BLaER1 treated with 17β-estradiol and CSF1 and Interleukin-3, amounts not matched to agents 10 nM and 100 nM (cell line): ENCODE data around the gene LRRC71.
A peak's percentile ranks its signal among the peaks of the same experiment; 100 is the strongest.

ENCODE experiments used
- H3K27ac ChIP-seq, 11 experiments: shearing (Covaris generic); formaldehyde crosslinking; 2 replicates each; pipeline ENCODE4 v1.8.1; 2022
- H3K27me3 ChIP-seq, 11 experiments: shearing (Covaris generic); formaldehyde crosslinking; 2 replicates each; pipeline ENCODE4 v1.8.1; 2022
- H3K36me3 ChIP-seq, 11 experiments: shearing (Covaris generic); formaldehyde crosslinking; 2 replicates each; pipeline ENCODE4 v1.8.1; 2022
- H3K4me1 ChIP-seq, 10 experiments: shearing (Covaris generic); formaldehyde crosslinking; 2 replicates each; pipeline ENCODE4 v1.8.1; 2022
- H3K4me2 ChIP-seq, 11 experiments: shearing (Covaris generic); formaldehyde crosslinking; 2 replicates each; pipeline ENCODE4 v1.8.1; 2022
- H3K4me3 ChIP-seq, 10 experiments: shearing (Covaris generic); formaldehyde crosslinking; 2 replicates each; pipeline ENCODE4 v1.8.1; 2022
- H3K9ac ChIP-seq, 11 experiments: shearing (Covaris generic); formaldehyde crosslinking; 2 replicates each; pipeline ENCODE4 v1.8.1; 2022
- H3K9me3 ChIP-seq, 11 experiments: shearing (Covaris generic); formaldehyde crosslinking; replicated peaks in 1 of 11; 2 replicates each; pipeline ENCODE4 v1.8.1; 2022
- H4K20me1 ChIP-seq, 11 experiments: shearing (Covaris generic); formaldehyde crosslinking; 2 replicates each; pipeline ENCODE4 v1.8.1; 2022
- Cebpa-rat ChIP-seq, 11 experiments: shearing (Covaris generic); IDR thresholded peaks; 2 replicates each; pipeline ENCODE4 v1.8.1; 2022

Gene LRRC71

GRCh38 chr1:156920233-156921052 is at the start of gene LRRC71:
LRRC71 (plus strand) TSS chr1:156920632; CDS start chr1:156920804, 172 bp downstream.
- H3K9me3 ChIP-seq = peaks cover 12 to 31% (median 19%) of the 10 kb centered on the region in 11 experiments; a peak in 20 of 22 replicates

DNA sequence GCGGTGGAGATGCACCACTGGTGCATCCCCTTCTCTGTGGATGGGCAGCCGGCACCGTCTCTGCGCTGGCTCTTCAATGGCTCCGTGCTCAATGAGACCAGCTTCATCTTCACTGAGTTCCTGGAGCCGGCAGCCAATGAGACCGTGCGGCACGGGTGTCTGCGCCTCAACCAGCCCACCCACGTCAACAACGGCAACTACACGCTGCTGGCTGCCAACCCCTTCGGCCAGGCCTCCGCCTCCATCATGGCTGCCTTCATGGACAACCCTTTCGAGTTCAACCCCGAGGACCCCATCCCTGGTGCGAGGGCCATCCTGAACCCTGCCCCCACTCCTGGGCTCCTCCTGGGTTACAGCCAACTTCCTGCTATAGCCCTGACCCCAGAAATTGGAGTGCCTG is 46.8 kb upstream of the LRRC71 start:
- Histone ChIP-seq H3K4me3 (no peak overlapping the region), H4K20me1 (peaks cover 0 to 5% (median 0%) of the 10 kb centered on the region in 11 experiments; a peak in 1 of 22 replicates), H3K27me3 (peaks cover 0 to 13% (median 0%) of the 10 kb centered on the region in 11 experiments; a peak in 2 of 22 replicates), H3K9ac (no peak overlapping the region), H3K27ac (no peak overlapping the region), H3K4me1 (peaks cover 19 to 76% (median 67%) of the 10 kb centered on the region in 10 experiments), H3K36me3 (no peaks in the 10 kb centered on the region), H3K4me2 (peak overlapping the region in 5 of 11 experiments; percentile 11 to 87 (median 82); a peak in 7 of 22 replicates), H3K9me3 (no peaks in the 10 kb centered on the region)
- no peak for TF ChIP-seq Cebpa-rat (IDR thresholded peaks at IDR 0.05)

More at GRCh38 chr1:156920233-156921052, at the start of gene LRRC71:
- H3K4me3 ChIP-seq = no peak within 1 kb of the TSS
- TF ChIP-seq Cebpa-rat (IDR thresholded peaks at IDR 0.05) = no peak
- peak within 1 kb of the TSS in 5 of 11 experiments; percentile 3 to 40 (median 25); a peak in 4 of 22 replicates for H3K4me2 ChIP-seq
- peaks cover 0 to 6% (median 0%) of the 10 kb centered on the region in 10 experiments; a peak in 1 of 20 replicates for H3K4me1 ChIP-seq
- H3K9ac ChIP-seq = no peak within 1 kb of the TSS
- no peaks in the 10 kb centered on the region; a peak in 1 of 22 replicates for H3K36me3 ChIP-seq
- H3K27me3 ChIP-seq = peaks cover 63 to 75% (median 67%) of the 10 kb centered on the region in 11 experiments
- no peak within 1 kb of the TSS for H3K27ac ChIP-seq
- H4K20me1 ChIP-seq = peaks cover 0 to 18% (median 0%) of the 10 kb centered on the region in 11 experiments; a peak in 7 of 22 replicates

- H3K4me2 ChIP-seq = peak overlapping the region in 8 of 11 experiments; percentile 45 to 87 (median 77); a peak in 14 of 22 replicates
- H3K36me3 ChIP-seq = no peaks in the 10 kb centered on the region
- no peak for TF ChIP-seq Cebpa-rat (IDR thresholded peaks at IDR 0.05)
- 0 out of 22 replicates have a peak overlapping the region, but pooled peaks of 1 of the 11 experiments have one; percentile 44 for H3K27ac ChIP-seq
- H4K20me1 ChIP-seq = peaks cover 0 to 6% (median 0%) of the 10 kb centered on the region in 11 experiments; a peak in 1 of 22 replicates
- H3K9ac ChIP-seq = peak overlapping the region in 3 of 11 experiments; percentile 32 to 59 (median 54); a peak in 5 of 22 replicates
- no peaks in the 10 kb centered on the region for H3K9me3 ChIP-seq
- H3K27me3 ChIP-seq = peaks cover 0 to 13% (median 0%) of the 10 kb centered on the region in 11 experiments; a peak in 2 of 22 replicates
- H3K4me1 ChIP-seq = peaks cover 18 to 72% (median 62%) of the 10 kb centered on the region in 10 experiments
- no peak overlapping the region for H3K4me3 ChIP-seq
Measured at GRCh38 chr1:156874142-156874541, 46.3 kb upstream of the LRRC71 start.

- H3K4me3 ChIP-seq = no peak overlapping the region
Measured at GRCh38 chr1:156874572-156875340, 45.7 kb upstream of the LRRC71 start.

GRCh38 chr1:156875341-156875615 is 45.2 kb upstream of the LRRC71 start:
- H3K9me3 ChIP-seq = no peaks in the 10 kb centered on the region
- peak overlapping the region in 1 of 11 experiments; percentile 44; a peak in 2 of 22 replicates for H3K27ac ChIP-seq
- H3K27me3 ChIP-seq = peaks cover 0 to 13% (median 0%) of the 10 kb centered on the region in 11 experiments; a peak in 2 of 22 replicates
- H3K36me3 ChIP-seq = no peaks in the 10 kb centered on the region
- TF ChIP-seq Cebpa-rat (IDR thresholded peaks at IDR 0.05) = no peak
- H3K9ac ChIP-seq = peak overlapping the region in 8 of 11 experiments; percentile 3 to 59 (median 24); a peak in 8 of 22 replicates
- H3K4me3 ChIP-seq = no peak overlapping the region
- H3K4me2 ChIP-seq = peak overlapping the region in 10 of 11 experiments; percentile 7 to 87 (median 76); a peak in 17 of 22 replicates
- H4K20me1 ChIP-seq = peaks cover 0 to 6% (median 0%) of the 10 kb centered on the region in 11 experiments; a peak in 1 of 22 replicates
- peaks cover 16 to 60% (median 51%) of the 10 kb centered on the region in 10 experiments for H3K4me1 ChIP-seq

More at GRCh38 chr1:156874572-156875340, 45.7 kb upstream of the LRRC71 start:
- no peak for TF ChIP-seq Cebpa-rat (IDR thresholded peaks at IDR 0.05)
- Histone ChIP-seq H4K20me1 (peaks cover 0 to 6% (median 0%) of the 10 kb centered on the region in 11 experiments; a peak in 1 of 22 replicates), H3K4me2 (peak overlapping the region; percentile 7 to 87 (median 76); a peak in 18 of 22 replicates), H3K9me3 (no peaks in the 10 kb centered on the region), H3K27ac (peak overlapping the region in 2 of 11 experiments; percentile 32 to 44; a peak in 2 of 22 replicates), H3K27me3 (peaks cover 0 to 13% (median 0%) of the 10 kb centered on the region in 11 experiments; a peak in 2 of 22 replicates), H3K36me3 (no peaks in the 10 kb centered on the region), H3K4me1 (peaks cover 18 to 65% (median 56%) of the 10 kb centered on the region in 10 experiments), H3K9ac (peak overlapping the region in 8 of 11 experiments; percentile 3 to 59 (median 24); a peak in 9 of 22 replicates)

DNA sequence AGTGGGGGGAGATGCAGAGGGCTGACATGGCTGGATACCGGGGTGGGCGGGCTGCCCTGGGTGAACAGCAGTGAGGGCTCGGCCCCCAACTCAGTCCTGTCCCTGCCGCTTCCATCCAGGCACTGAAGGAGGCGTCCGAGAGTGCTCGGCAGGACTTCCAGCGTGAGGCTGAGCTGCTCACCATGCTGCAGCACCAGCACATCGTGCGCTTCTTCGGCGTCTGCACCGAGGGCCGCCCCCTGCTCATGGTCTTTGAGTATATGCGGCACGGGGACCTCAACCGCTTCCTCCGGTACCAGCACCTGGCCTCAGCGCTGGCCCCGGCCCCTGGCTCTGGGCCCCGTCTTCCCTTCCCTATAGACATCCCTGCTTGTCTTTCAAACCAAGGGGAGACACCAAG is 44.2 kb upstream of the LRRC71 start:
- no peak for TF ChIP-seq Cebpa-rat (IDR thresholded peaks at IDR 0.05)
- peaks cover 0 to 13% (median 0%) of the 10 kb centered on the region in 11 experiments; a peak in 2 of 22 replicates for H3K27me3 ChIP-seq
- peaks cover 6 to 58% (median 45%) of the 10 kb centered on the region in 10 experiments for H3K4me1 ChIP-seq
- no peak overlapping the region for H3K4me3 ChIP-seq
- H3K27ac ChIP-seq = no peak overlapping the region
- H3K4me2 ChIP-seq = peak overlapping the region in 9 of 11 experiments; percentile 45 to 87 (median 77); a peak in 16 of 22 replicates
- H4K20me1 ChIP-seq = peaks cover 0 to 6% (median 0%) of the 10 kb centered on the region in 11 experiments; a peak in 1 of 22 replicates
- H3K36me3 ChIP-seq = no peaks in the 10 kb centered on the region
- H3K9me3 ChIP-seq = no peaks in the 10 kb centered on the region
- H3K9ac ChIP-seq = no peak overlapping the region

DNA sequence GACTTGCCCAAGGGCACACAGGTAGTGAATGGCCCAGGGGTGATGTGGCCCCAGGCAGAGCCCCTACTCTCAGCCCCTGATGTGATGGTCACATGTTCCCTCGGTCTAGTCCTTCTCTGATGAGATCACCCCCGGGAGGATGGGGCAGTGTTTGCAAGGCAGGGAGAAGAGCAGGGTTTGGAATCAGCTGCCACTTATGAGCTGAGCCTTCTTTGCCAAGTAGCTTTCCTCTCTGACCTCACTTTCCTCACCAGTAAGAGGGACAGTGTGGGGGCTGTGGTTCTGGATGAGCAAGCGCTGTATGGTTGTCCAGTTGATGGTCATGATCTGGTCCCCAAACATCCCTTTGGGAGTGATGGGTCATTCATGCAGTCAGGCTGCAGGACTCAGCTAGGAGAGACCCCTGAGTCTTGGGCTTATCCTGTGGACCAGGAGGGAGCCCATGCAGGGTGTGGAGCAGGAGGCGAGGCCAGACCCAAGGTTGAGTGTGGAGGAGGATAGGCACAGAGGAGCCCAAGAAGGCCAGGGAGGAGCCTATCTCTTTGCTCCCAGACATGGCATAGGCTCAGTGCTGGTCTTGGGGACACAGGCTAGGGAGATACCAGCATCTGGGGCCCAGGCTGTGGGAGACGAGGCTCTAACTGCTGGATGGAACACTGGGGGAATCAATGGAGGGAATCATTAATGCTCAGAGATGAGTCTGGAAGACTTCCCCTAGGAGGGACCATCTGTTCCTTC is 42.8 kb upstream of the LRRC71 start:
- no peaks in the 10 kb centered on the region for H3K9me3 ChIP-seq
- H3K9ac ChIP-seq = no peak overlapping the region
- H3K36me3 ChIP-seq = no peaks in the 10 kb centered on the region
- peaks cover 0 to 50% (median 36%) of the 10 kb centered on the region in 10 experiments; a peak in 18 of 20 replicates for H3K4me1 ChIP-seq
- no peak overlapping the region for H3K27ac ChIP-seq
- H3K4me2 ChIP-seq = no peak overlapping the region
- peaks cover 0 to 6% (median 0%) of the 10 kb centered on the region in 11 experiments; a peak in 1 of 22 replicates for H4K20me1 ChIP-seq
- TF ChIP-seq Cebpa-rat (IDR thresholded peaks at IDR 0.05) = no peak
- H3K4me3 ChIP-seq = no peak overlapping the region
- H3K27me3 ChIP-seq = peaks cover 0 to 13% (median 0%) of the 10 kb centered on the region in 11 experiments; a peak in 2 of 22 replicates
